ENCODE results near the gene RALBP1.
"Not testable (repeated sequence)": the region's sequence is repeated elsewhere in the genome, so short reads cannot be mapped to it uniquely, and the experiment has no call there.

Gene RALBP1

GRCh38 chr18:9441061-9441460 is 34.3 kb upstream of the RALBP1 start:
- TF ChIP-seq POLR2A (IDR thresholded peaks at IDR 0.05; ENCODE audit: low read depth, low read length) = no peak
- FAIRE-seq (no peak), DNase-seq (ENCODE audit: insufficient read length, low spot score) (no peak)

DNA sequence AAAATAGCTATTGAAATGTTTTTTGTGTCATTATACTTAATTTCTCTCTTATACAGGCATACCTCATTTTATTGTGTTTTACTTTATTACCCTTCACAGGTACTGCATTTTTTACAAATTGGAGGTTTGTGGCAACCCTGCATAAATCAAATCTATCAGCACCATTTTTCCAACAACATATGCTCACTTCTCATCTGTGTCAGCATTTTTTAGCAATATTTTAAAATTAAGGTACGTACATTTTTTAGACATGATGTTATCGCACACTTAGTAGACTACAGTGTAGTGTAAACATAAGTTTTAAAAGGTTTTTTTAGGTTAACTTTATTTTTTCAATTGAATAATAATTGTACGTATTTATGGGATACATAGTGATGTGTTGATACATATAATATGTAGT is 30.8 kb upstream of the RALBP1 start:
- TF ChIP-seq POLR2A (IDR thresholded peaks at IDR 0.05; ENCODE audit: low read depth, low read length) = no peak
- no peak for DNase-seq (ENCODE audit: insufficient read length, low spot score)
- no peak for FAIRE-seq

DNA sequence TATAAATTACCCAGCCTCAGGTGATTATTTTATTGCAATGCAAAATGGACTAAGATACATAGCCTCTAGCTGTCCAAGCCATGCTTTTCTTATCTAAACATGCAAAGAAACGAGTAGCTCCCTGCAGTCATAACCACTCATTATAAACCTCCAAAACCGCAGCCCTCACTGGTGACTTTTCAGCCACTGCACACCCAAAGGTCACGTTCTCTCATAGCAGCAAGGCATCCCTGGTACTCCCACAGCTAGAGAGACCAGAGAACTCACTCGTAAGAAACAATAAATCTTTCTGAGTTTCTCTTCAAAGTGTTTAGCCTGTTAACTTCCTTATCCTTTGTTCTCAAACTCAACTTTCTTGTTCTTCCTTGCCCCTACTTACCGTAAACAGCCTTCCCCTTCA is 28.5 kb upstream of the RALBP1 start:
- FAIRE-seq (no peak), DNase-seq (ENCODE audit: insufficient read length, low spot score) (no peak)
- TF ChIP-seq POLR2A (IDR thresholded peaks at IDR 0.05; ENCODE audit: low read depth, low read length) = no peak

DNA sequence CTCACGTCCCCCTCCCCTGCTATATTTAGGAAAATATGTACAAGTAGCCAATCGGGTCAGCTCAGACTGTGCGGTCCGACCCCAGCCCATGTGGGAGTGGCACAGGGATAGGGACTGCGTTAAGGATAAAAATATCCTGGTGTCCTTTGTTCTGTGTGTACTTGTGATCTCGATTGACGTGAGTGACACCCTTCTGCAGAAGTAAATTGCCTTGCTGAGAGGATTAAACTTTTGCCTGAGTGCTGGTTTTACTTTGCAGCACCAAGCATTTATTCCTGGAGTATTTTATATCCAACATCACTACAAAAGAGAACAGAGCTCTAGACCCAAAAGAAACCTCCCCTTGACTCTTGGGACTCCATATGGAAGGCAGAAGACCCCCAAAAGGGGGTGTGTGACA is 28.0 kb upstream of the RALBP1 start:
- no peak for TF ChIP-seq POLR2A (IDR thresholded peaks at IDR 0.05; ENCODE audit: low read depth, low read length)
- DNase-seq (ENCODE audit: insufficient read length, low spot score) (no peak), FAIRE-seq (no peak)

DNA sequence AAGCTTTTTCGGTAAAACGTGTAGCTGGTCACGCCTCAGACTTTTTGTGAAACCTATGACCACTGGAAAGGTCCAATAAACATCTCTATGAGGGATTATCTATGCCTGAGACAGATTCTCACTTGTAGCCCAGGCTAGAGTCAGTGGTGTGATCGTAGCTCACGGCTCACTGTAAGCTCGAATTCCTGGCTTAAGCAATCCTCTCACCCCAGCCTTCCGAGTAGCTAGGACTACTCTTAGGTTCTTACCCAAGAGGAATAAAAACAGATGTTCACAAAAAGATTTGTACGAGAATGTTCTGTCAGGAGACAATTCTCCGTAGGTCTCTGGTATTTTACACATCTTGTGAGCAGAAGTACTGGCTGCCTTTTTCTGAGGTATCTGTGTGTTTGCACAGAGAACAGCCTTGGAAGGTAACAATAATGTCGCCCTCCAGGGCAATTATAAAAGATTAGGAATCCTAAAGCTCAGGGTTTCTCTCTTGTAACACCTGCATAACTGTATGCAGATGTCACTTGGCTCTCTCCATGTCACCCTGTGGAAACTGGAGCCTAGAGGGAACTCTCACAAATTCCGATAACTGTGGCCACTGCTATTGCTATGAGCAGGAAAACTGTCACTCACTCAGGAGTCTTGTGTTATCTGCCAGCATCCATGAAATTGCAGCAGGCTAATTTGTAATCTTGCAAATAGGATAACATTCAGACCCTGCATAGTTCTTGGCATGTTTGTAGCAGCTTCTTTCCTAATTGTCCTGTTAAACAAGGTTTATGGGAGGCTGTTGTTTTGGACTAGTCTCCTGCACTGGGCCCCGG is 25.5 kb upstream of the RALBP1 start:
- no peak for TF ChIP-seq POLR2A (IDR thresholded peaks at IDR 0.05; ENCODE audit: low read depth, low read length)
- FAIRE-seq = no peak
- DNase-seq (ENCODE audit: insufficient read length, low spot score) = no peak

GRCh38 chr18:9450920-9451319 is 24.4 kb upstream of the RALBP1 start:
- DNase-seq (ENCODE audit: insufficient read length, low spot score) = not testable (repeated sequence)

GRCh38 chr18:9453283-9453682 is 22.0 kb upstream of the RALBP1 start:
- DNase-seq (ENCODE audit: insufficient read length, low spot score) = no peak
- FAIRE-seq = no peak
- no peak for TF ChIP-seq POLR2A (IDR thresholded peaks at IDR 0.05; ENCODE audit: low read depth, low read length)

More at GRCh38 chr18:9450920-9451319, 24.4 kb upstream of the RALBP1 start:
- FAIRE-seq = not testable (repeated sequence)

DNA sequence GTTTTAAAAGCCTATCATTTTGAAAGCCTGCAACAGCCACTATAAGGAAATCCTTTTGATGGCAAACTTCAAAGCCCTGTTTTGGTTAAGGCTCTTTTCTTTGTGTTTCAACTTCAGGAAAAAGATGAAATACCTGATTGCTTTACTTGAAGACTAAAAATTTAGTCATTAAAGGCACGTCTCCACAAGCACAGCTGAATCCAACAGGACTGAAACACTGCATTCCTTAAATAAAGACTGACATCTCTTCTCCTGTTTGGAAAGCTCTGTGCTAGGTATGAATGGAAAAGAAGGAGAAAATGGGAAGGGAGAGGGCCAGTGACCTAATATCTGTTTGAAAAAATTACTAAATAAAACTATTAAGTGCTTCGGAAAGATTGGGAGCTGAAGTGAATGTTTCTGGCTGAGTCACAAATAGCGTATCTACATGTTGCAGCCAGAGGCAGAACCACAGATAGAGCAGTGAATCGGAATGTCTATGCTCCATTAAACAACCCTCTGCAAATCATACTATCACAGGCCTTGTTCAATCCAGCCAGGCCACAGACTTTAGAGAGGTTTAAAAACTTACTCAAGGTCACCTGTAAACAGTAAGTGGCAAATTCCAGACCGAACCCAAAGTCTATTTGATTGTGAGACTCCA is 21.1 kb upstream of the RALBP1 start:
- FAIRE-seq = no peak
- no peak for DNase-seq (ENCODE audit: insufficient read length, low spot score)
- no peak for TF ChIP-seq POLR2A (IDR thresholded peaks at IDR 0.05; ENCODE audit: low read depth, low read length)

- TF ChIP-seq POLR2A (IDR thresholded peaks at IDR 0.05; ENCODE audit: low read depth, low read length) = no peak
- FAIRE-seq (no peak), DNase-seq (ENCODE audit: insufficient read length, low spot score) (no peak)
Measured at GRCh38 chr18:9455718-9456511, 19.4 kb upstream of the RALBP1 start.

GRCh38 chr18:9466127-9466526 is 9.2 kb upstream of the RALBP1 start:
- DNase-seq (ENCODE audit: insufficient read length, low spot score) (no peak), FAIRE-seq (no peak)
- no peak for TF ChIP-seq POLR2A (IDR thresholded peaks at IDR 0.05; ENCODE audit: low read depth, low read length)

DNA sequence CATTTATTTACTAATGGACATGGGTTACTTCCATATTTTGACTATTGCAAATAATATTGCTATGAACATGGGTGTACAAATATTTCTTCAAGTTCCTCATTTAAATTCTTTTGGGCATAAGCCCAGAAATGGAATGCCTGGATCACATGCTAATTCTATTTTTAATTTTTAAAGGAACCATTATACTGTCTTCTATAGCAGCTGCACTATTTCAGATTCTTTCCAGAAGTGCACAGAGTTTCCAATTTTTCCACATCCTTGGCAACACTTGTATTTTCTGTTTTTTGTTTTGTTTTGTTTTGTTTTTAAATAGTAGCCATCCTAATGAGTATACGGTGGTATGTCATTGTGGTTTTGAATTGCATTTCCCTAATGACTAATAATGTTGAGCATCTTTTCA is 8.5 kb upstream of the RALBP1 start:
- FAIRE-seq (no peak), DNase-seq (ENCODE audit: insufficient read length, low spot score) (no peak)
- no peak for TF ChIP-seq POLR2A (IDR thresholded peaks at IDR 0.05; ENCODE audit: low read depth, low read length)

- DNase-seq (ENCODE audit: insufficient read length, low spot score) (no peak), FAIRE-seq (no peak)
- no peak for TF ChIP-seq POLR2A (IDR thresholded peaks at IDR 0.05; ENCODE audit: low read depth, low read length)
Measured at GRCh38 chr18:9468998-9469397, 6.3 kb upstream of the RALBP1 start.

DNA sequence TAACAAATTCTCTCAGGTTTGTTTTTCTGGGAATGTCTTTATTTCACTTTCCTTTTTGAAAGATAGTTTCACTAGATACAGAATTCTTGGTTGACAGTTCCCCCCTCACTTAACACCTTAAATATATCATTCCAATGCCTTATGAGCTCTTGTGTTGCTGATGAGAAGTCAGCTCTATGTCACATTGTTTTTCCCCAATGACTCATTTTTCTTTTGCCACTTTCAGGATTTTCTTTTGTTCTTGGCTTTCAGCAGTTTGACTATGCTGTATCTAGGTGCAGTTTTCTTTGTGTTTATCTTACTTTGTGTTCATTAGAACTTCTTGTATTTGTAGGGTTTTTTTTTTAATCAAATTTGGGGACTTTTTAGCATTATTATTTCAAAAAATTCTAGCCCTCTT is 5.6 kb upstream of the RALBP1 start:
- FAIRE-seq = peak; percentile 69
- TF ChIP-seq POLR2A (IDR thresholded peaks at IDR 0.05; ENCODE audit: low read depth, low read length) = no peak
- no peak for DNase-seq (ENCODE audit: insufficient read length, low spot score)
